CD4-positive, alpha-beta T cell treated with Interleukin-4 for 1 hour (primary cell): ENCODE measurements around the gene TELO2.

ENCODE experiments used
- DNase-seq, 2 donors: peaks; one replicate each; pipeline ENCODE4 v3.0.0-alpha.2; 2020 to 2022

The TELO2 gene

DNA sequence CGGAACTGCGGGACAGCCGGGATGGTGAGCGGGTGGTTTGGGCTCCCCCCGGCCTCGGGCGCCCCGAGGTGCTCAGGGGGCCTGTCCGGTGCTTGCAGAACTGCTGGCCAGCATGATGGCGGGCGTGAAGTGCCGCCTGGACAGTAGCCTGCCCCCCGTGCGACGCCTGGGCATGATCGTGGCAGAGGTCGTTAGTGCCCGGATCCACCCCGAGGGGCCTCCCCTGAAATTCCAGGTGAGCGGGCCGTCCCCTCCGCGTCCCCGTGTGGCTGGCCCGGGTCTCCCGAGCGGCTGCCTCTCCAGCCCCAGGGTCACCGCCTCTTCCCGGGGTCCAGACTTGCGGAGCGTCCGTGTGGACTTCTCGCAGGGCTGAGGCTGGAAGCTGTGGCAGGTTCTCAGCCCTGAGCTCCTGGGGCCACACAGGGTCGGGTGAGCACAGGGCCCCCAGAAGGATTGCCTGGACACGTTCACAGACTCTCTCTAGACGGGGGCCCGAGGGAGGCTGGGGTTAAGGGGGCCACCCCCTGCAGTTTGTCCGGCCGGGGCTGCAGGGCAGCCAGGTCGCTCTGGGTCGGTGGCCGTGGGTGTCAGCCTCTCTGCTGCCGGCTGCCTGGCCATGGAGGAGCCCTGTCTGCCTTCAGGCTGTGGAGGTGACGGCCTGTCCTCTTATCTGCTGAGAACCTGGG lies 7.4 kb downstream of the TELO2 start:
- no peak for DNase-seq

DNA sequence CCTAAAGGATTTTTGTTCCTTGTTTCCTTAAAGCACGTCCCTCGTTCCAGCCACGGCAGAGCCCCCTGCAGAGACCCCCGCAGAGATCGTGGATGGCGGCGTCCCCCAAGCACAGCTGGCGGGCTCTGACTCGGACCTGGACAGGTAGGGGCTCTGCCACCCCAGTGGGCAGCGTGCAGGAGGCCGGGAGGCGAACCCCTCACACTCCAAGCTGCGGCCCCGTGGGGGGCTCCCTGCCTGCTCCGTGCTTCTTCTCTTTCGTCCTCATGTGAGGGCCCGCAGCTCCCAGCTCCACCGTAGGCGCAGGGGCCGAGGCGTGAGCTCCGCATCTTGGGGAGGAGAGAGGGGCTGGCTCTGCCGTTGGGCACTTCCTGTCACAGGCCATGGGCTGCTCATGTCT lies 8.5 kb downstream of the TELO2 start:
- no peak for DNase-seq

DNA sequence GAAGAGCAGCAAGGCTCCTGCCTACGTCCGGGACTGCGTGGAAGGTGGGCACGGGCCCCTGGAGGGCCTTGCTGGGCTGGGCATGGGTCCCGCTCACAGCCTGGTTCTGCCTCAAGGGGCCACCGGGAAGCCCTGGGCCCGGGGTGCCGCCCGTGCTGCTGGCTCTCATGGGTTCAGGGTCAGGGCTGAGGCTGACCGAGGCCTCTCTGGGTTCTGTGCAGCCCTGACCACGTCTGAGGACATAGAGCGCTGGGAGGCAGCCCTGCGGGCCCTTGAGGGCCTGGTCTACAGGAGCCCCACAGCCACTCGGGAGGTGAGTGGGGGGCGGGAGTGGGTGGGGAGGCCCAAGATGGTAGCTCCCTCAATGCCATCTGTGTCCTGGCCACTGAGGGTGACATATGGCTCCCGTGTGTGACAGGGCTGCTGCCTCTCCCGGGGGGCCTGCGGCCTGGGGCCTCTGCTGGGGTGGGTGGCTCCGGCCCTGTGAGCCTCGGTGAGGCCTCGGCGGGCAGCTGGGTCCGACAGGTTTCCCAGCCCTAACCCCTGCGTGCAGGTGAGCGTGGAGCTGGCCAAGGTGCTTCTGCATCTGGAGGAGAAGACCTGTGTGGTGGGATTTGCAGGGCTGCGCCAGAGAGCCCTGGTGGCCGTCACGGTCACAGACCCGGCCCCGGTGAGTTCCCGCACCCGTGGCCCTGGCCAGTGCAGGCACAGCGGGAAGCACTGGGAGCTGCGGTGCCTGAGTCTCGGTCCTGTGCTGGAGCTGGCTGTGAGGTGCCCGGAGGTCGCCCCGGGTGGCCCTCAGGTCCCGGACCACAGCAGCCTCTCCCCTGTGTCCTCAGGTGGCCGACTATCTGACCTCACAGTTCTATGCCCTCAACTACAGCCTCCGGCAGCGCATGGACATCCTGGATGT lies 9.2 kb downstream of the TELO2 start:
- DNase-seq, result no peak

DNA sequence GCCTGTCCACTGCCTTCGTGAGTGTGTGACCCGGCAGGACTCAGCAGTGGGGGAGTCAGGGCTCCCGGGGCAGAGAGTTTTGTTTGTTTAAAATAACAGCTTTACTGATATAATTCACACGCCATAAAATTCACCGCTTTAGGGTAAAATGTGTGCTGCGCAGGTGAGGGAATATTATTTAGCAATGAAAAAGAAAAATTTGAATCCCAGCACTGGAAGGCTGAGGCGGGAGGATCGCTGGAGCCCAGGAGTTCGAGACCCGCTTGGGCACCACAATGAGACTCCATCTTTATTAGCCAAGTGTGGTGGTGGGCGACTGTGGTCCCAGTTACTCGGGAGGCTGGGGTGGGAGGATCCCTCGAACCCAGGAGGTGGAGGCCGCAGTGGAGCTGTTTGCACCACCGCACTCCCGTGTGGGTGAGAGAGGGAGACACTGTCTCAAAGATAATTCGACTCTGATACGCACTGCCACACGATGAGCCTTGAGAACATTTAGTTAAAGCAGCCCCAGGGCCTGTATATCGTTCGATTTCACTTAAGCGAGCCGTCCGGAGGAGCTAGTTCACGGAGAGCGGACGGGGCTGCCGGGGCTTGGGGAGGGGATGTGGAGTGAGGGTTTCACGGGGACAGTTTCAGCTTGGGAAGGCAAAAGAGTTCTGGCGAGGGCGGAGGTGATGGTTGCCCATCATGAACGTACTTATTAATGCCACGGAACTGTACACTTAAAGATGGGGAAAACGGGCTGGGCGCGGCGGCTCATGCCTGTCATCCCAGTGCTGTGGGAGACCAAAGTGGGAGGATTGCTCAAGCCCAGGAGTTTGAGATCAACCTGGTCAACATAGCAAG lies 10.2 kb downstream of the TELO2 start:
- no peak for DNase-seq

DNA sequence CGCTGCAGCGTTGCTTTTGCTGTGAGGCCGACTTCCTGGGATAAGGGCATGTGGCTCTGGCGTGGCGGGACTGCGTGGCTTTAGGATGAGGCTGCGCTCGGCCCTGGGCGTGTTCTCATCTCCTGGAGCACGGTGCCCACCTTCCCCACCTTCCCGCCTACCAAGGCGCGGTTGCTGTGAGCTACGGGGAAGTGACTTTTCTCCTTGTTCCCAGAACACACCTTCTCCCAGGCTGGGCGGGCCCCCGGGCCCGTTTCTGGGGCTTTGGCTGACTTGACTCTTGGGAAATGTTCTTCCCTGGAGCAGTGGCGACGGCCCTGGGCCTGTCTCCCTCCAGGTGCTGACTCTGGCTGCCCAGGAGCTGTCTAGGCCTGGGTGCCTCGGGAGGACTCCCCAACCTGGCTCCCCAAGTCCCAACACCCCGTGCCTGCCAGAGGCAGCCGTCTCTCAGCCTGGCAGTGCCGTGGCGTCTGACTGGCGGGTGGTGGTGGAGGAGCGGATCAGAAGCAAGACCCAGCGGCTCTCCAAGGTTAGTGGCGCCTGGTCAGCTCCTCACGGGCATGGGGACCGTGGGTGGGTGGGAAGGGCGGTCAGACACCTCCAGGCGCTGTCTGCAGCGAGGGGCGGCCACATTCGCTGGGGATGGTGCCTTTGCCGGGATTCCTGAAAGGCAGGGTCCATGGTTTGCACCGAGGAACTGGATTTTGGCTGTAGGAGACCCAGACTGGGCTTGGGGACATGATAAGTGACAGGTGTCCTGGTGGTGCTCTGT lies 12.1 kb downstream of the TELO2 start:
- DNase-seq, result no peak

DNA sequence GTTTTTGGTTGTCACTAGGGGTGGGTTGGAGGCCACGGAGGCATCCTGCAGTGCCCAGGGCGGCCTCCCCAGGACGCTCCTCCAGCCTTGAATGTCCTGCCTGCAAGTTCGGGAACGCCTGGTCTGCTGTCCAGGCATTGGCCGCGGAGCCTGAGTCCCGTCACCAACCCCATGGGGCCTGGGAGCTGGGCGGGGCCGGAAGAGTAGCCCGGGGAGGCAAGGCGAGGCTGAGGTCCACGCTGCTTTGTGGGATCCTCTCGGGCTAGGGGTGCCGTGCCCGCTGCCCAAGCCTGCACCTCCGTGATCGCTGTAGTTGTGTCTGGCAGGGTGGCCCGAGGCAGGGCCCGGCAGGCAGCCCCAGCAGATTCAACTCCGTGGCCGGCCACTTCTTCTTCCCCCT lies 12.8 kb downstream of the TELO2 start:
- no peak for DNase-seq

DNA sequence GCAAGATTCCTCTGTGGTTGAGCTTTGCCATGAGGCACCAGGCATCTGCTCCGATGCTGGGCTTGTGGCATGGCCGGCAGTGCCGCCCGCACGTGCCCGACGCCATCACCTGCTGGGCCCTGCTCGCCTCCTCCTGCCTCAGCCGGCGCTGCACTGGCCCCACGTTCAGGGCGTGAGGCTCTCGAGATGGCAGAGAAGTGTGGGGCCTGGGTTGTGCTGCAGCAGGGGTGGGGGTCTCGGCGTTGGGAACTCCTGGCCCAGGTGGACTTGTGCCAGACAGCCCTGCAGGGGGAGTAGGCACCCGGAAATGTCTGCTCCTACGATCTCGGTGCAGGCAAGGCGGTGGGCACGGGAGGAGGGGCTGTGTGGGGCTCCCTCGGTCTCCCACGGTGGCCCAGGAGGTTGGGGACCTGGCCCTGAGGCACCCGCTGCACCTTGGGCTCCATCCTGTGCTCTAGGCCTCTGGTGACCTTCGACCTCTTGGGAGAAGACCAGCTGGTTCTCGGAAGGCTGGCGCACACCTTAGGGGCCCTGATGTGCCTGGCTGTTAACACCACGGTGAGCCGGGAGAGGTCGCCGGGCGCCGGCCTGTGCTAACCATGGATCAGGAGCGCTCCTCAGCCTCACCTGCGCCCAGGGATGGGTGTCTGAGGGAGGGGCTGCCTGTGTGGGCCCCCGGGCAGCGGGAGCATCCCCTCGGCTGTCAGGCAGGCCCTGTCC lies 13.5 kb downstream of the TELO2 start:
- DNase-seq, result no peak

DNA sequence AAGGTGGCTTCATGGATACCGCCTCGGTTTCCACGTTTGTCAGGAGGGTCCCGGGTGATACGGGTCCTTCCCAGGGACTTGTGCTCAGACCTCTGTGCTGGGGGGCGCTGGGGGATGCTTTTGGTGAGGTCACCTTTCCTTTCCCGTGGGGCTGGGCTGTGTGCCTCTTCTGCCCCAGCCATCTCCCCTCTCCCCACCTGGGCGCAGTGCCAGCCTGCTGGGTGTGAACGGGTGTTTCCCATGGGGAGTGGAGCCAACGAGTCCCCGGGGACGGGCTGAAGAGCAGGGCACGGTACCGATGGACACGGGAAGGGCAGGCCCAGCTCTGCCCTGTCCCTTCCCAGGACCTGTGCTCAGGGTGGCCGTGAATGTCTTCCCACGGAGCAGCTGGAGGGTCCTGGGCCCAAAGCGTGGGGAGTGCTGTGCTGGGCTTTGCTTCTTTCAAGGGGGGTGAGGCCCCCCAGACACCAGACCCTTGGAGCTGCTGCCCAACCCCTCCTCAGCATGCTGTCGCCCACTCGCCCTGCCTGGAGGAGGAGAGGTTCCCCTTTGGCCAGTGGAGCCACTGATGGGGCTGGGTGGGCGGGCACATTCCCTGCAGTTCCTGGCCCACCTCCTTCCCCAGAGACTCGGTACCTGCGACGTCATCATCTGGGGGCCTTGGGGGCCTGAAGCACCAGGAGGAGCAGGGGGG lies 15.5 kb downstream of the TELO2 start:
- no peak for DNase-seq

DNA sequence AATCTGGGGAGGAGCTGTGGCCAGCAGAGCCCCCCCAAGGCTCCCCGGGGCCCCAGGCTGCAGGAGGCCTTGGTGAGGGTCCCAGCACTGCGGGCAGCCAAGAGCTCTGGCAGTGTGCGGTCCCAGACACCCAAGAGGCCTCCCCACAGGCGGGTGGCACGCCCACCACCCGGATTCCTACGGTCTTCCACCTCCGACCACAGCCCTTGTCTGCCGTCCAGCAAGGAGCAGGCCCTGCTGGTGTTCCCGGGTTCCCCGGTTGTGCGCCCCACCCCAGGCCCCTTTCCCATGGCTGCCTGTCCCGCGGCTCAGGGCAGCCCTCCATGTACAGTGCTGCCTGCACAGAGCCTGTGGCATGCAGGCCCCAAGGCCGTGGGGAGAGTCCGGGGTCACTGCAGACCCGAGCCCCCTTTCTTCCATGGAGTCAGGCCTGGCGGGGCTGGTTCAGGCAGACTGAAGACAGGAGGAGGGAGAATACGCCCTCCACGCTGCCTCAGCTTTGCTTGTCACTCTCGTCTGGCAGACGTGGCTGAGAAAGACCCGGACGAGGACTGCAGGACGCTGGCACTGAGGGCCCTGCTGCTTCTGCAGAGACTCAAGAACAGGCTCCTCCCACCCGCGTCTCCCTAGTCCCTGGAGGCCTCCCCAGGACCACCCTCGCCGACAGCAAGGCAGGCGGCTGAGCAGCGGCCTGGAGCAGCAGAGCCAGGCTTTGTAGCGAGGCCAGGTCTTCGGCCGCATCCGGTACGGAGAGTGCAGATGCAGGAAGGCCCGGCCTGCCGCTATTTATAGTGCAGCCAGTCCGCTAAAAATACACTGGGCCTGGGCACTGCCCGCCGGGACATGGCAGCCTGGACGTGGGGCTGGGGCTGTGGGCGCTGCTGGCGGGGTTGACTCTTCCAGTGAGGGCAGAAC lies 16.4 kb downstream of the TELO2 start:
- no peak for DNase-seq

DNA sequence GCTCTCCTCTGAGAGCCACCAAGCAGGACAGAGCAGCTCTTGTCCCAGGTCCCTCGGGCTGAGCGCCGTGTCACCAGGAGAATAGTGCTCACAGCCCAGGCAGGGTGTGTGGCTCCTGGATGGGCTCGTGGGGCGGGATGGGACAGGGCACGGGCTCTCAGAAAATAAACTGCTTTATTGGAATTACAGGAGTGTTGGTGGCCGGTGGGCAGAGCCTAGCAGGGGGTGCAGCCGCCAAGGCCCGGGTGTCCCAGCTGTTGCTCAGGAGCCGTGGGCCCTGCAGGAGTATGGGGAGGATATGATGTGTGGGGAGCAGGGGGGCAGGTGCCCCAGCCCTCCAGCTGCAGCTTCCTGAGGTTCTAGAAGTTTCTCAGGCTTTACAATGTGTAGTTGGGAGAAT lies 17.1 kb downstream of the TELO2 start:
- DNase-seq, result no peak

DNA sequence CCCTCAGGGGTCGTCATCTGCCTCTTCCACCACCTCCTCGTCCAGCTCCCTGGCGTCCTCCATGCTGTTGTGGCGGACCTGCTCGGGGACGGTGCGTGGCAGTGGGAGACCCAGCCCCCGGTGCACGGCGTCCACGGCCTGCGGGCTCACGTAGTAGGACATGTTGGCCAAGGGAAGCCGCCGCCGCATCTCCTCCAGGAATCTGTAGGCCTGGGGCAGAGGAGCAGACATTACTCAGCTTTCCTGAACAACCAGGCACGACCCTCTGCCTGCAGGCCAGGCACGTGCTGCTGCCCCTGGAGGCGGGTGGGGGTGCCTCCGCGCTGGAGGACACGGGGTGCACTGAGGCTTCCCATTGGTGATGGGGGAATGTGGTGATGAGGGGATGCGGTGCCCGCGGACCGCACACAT lies 17.8 kb downstream of the TELO2 start:
- DNase-seq, result no peak

DNA sequence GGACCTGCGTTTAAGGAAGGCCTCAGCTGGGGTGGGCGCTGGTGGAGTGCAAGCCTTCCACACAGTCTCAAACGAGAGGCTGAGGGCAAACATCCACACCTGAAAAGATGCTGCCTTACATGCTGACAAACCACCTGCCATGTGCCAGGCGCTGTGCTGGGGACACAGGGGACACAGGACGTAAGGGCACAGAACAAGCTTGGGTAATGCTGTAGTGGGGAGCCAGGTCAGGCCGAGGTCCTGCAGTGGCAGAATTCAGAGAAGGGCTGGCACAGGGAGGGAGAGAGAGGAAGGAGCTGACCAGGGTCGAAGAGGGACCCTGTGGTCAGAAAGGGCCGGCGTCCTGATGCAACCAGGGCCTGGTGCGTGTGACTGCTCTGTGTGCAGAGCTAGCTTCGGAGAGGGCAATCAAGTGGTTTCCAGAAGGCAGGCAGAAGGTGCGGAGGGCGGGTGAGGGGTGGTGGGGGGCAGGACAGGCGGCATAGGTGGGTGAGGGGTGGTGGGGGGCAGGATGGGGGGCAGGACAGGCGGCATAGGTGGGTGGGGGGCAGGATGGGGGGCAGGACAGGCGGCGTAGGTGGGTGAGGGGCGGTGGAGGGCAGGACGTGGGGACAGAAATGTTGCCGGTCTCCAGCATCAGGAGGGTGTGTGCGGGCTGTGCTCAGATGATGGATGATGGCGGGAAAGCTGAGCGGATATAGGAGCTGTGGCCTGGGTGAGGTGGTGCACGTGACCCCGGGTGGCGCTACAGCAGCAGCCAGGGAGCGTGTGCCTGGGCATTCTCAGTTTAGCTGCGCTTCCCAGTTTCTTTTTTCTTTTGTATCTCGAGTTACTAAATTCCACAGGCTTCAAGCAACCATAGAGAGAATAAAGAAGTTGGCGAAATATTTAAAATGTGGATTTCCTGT lies 18.8 kb downstream of the TELO2 start:
- DNase-seq, result no peak

DNA sequence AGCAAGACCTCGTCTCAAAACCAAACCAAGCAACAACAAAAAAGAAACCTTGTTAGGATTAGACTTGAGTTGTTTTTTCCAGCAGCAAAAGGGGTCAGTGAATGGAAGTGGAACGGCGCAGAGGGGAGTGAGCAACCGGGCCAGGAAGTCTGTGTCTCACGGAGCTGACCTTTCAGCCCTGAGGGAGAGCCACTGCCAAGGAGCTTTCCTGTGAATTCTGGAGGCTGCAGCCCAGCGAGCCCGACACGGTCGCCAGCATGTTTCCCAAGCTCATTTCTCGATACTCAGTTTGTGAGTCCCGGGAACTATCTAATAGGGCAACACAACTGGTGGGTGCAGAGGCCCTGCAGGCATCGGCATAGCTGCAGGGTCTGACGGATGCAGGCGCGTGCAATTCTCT lies 19.6 kb downstream of the TELO2 start:
- DNase-seq, result no peak

DNA sequence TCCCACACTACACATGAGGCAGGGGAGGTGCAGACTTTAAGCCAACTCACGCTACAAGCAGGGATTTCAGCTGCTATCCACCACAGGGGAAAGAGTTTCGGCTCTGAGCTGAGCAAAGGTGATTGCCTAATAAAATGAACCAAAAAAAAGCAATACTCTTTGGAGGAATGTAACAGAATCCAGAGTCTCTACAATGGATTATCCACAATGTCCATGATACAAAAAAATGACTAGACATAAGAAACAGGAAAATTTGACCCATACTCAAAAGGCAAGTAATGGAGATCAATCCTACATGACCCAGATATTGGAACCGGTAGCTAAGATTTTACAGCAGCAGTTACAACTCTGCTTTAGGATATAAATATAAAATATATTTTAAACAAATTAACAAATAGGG lies 21.3 kb downstream of the TELO2 start:
- DNase-seq, result no peak

DNA sequence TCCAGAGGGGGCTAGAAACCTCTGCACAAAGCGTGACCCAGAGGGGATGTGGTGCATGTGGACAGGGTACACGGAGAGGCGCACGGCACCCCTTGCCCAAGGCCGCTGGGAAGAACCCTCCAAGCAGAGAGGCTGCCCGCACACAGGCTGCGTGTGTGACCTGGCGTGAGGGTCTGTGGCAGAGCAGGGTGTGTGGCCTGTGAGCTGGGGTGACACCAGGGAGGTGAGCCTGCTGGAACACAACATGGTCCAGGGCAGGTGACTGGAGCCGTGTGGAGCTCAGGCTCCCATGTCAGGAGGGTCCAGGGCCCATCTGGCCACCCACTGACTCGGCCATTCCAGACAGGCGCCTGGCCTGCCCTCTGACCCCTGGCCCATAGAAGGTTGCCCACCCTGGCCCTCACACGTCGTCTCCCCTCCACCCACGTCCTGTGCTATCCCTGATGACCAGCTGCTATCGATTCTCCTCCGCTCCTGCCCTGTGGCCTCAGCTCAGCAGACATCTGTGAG lies 25.5 kb downstream of the TELO2 start:
- DNase-seq, result no peak

DNA sequence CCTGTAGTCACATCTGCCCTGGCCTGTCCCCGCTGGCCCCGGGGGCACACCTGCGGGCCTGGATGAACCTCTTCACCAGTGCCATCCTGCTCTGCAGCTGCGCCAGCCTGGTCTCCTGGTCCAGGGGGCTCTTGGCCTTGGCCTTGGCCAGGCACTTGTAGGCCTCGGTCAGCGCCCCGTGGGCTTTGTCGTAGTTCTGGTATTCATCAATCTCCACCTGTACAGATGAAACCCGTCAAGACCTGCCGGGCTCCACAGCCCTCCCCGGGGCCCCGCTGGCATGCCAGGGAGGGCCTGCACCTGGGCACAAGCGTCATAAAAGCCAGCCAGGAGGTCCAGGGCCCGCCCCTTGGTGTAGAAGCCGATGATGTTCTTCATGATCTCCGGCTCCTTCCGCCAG lies 26.7 kb downstream of the TELO2 start:
- DNase-seq, result no peak

DNA sequence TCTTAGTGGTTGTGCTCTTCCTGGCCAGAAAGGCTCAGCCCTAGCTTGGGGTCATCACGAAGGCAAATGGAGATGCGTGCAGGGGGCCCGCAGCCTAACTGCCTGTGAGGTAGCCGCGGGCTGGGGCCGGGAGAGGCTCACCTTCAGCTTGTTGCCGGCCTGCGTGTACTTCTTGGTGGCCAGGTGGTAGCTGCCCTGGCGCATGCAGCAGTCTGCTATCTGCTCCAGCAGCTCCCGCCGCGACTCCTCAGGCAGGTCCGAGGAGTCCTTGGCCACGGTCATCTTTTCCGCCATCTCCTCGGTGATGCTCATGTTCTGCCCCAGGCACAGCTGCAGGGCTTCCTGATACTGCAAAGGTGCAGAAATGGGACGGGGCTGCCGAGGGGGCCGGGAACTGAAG lies 27.3 kb downstream of the TELO2 start:
- no peak for DNase-seq

DNA sequence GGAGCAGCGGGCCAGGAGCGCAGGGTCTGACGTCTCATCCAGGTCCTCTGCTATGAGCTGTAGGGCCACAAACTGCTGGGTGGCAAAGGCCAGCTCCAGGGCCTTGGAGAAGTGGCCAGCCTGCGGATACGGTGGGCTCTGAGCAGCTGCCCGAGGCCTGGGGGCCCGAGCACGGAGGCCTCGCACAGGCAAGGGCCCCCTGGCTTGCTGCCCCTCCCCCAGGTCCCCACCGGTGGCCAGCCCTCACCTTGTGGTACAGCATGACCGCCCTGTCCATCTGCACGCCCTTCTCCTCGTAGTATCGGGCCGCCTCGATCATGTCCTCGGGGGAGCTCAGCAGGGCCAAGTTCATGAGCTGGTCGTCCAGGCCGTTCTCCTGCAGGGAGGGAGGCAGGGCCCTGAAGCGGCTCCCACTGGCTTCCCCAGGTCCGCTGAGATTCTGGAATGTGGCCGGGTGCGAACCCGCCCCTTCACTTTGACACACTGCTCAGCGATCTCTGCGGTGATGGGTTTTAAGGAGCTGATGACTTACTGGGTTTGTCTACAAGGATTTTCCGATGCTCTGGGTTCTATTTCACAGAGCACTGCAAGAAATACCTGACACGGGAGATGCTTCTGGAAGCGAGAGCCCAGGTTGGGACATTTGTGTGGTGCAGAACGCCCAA lies 30.6 kb downstream of the TELO2 start:
- DNase-seq, result no peak
